HG02981 (cell line): ENCODE results near the gene MYO15B.

Experiments
- ATAC-seq: cut with Tn5 transposase; IDR thresholded peaks from one replicate; pipeline ENCODE4 v1.9.1; 2021; ENCODE audit warnings: mild to moderate bottlenecking, moderate library complexity; ENCODE audit not compliant: unreplicated experiment

Gene MYO15B

DNA sequence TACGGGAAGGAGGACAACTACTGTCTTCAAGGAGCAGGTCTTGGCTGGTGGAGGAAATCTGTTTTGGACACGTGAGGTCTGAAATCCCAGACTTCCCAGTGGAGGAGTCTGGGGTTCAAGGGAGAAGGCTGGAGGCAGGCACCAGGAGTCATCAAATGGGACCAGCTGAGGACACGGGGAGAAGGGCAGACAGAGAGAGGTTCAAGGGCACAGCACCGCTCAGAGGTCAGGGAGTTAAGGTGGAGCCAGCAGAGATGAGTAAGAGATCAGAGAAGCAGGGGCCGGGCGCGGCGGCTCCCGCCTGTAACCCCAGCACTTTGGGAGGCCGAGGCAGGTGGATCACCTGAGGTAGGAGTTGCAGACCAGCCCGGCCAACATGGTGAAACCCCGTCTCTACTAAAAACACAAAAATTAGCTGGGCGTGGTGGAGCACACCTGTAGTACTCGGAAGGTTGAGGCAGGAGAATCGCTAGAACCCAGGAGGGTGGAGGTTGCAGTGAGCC lies 35.2 kb downstream of the MYO15B start:
- no peak for ATAC-seq

GRCh38 chr17:75623386-75623785 lies 35.8 kb downstream of the MYO15B start:
- ATAC-seq, result no peak

DNA sequence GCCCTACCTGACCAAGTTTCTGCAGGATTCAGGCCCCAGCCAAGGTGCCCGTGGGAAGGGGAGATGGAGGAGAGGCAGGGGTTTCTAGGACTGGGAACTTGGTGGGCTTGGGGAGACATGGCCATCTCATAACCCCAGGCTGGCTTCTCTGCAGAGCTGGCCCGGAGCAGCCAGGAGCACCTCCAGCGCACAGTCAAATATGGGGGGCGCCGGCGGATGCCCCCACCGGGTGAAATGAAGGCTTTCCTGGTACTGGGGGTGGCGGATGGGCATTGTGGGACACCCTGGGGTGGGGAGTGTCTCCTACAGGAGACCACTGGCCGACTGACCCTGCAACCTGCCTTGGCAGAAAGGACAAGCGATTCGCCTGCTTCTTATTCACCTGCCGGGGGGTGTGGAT lies 36.4 kb downstream of the MYO15B start:
- ATAC-seq, result no peak

DNA sequence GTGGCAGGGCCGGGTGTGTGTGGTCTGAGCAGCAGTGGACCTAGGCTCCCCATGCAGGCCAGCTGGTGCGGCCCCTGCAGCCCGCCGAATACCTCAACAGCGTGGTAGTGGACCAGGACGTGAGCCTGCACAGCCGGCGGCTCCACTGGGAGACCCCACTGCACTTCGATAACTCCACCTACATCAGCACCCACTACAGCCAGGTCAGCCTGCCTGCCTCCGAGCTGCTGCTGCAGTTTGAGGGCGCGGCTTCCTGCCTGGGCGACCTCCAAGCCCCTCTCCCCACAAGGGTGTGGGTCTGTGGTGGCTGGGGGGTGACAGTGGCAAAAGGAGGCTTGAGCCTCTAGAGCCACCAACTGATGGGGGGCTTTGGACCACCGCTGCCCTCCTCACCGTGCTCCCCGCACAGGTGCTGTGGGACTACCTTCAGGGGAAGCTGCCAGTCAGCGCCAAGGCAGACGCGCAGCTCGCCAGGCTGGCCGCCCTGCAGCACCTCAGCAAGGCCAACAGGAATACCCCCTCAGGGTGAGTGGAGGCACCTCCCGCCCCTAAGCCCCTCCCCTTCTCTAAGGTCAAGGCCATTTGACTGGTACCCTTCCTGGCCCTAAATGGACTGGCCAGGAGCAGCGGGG lies 37.2 kb downstream of the MYO15B start:
- ATAC-seq, result no peak

DNA sequence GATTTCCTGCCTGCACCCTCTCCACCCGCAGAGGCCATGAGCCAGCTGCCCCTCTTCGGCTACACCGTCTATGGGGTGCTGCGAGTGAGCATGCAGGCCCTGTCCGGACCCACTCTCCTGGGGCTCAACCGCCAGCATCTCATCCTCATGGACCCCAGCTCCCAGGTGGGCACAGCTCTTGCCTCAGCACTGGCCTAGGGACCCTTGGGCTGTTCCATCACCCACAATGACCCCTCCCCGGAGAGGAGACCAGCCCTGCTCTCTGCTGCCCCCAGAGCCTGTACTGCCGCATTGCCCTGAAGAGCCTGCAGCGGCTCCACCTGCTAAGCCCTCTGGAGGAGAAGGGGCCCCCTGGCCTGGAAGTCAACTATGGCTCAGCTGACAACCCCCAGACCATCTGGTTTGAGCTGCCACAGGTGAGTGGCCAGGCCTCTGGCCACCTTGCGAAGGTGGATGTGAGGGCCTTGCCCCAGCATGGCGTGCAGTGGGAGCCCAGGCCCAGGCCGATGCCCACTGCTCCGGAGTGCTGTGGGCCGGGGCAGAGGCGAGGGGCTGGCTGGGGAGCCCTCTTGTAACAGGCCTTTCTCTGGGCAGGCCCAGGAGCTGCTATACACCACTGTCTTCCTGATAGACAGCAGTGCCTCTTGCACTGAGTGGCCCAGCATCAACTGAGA lies 38.4 kb downstream of the MYO15B start:
- no peak for ATAC-seq

DNA sequence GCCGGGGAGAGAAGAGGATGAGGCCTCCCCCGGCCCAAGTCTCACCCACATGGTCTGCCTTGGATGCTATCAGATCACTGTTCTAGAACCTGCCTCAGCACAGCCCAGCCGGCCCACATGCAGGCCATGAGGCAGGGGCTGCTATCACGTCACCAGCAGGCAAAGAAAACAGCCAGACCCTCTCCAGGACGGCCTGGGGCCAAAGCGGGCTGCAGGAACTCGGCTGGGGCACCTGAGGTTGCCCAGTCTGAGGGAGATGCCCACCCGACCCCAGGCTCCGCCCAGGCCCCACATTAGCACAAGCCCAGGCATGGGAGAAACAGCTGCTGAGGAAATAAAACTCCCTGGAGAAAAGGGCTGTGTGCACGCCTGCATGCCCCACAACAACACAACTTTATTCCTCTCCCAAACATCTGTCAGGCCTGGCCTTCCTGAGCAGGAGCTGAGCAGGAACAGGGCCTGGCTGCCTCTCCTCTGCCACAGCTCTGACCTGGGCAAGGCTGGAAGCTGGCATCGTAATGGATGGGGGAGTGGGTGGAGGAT lies 39.0 kb downstream of the MYO15B start:
- ATAC-seq, result no peak

DNA sequence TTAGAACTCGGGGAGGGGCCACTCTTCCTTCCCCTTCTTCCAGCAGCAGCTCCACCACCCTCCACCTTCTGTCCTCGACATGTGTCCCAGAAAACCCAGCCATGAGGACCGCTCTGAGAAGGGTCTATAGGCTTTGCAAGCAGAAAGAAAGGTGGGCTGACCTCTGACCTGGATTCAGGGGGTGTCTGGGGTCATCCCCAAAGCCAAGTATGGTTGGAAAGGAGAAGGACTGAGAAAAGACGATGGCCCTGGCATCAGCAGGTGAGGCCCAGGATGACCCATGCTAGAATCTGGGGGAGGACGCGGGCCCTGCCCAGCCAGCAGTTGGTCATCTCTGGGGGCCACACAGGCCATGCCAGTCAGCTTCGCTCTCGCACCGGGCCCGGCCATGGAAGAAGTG lies 39.5 kb downstream of the MYO15B start:
- ATAC-seq, result no peak

GRCh38 chr17:75628425-75628824 lies 40.8 kb downstream of the MYO15B start:
- no peak for ATAC-seq

- no peak for ATAC-seq
Observed at GRCh38 chr17:75629157-75629556, 41.6 kb downstream of the MYO15B start.

DNA sequence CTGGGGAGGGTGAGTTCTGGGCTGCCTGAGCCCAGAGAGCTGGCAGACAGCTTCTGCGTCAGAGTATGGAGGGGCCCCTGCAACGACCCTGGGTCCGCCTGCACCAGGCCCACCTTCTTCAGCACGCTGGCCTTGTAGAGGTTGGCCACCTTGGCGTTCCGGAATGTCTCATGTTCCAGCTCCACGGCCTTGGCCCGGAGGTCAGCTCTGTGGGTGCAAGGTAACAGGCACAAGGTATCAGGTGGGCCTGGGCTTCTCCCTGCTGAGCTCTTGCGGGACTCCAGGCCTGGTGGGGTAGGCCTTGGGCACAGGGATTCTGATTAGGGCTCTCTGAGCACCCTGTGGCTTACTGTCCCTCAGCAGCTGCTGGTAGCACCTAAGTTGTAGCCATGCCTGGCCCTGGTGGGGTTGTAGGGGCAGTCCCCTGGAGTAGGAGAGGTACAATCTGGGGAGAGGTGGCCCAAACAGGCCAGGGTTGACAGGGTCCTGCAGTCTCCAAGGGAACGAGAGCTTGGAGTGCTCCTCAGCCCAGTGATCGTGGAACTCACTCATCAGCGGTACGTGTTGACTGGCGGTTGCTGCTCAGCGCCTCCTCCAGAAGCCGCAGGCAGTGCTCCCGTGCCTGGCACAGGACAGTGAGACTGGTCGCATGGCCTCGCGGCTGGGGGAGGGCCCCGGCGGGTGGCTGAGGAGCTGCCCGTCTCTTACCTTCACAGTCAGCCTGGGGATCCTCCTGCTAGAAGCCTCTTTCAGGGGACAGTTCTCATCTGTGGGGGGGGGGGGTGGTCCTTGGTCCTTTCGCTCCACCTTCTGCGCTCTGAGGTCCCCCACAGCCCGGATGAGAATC lies 42.7 kb downstream of the MYO15B start:
- no peak for ATAC-seq

DNA sequence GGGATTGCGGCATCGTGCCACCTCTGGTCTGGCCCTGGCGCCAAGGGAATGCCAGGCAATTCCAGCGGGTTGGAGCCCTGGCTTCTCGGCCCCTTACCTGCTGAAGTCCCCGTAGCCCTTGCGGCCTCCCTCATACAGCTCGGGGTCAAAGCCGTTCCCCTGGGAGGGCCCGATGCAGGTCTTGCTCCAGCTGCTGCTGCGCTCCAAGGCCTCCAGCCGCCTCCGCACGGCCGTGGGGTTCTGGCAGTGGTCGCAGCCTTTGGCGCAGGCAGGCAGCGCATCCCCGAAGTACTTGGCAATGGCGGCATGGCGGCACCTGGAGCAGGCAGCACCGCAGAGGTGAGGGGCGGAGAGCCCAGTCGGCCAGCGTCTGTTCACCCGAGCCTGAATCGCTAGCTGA lies 43.8 kb downstream of the MYO15B start:
- ATAC-seq, result no peak

DNA sequence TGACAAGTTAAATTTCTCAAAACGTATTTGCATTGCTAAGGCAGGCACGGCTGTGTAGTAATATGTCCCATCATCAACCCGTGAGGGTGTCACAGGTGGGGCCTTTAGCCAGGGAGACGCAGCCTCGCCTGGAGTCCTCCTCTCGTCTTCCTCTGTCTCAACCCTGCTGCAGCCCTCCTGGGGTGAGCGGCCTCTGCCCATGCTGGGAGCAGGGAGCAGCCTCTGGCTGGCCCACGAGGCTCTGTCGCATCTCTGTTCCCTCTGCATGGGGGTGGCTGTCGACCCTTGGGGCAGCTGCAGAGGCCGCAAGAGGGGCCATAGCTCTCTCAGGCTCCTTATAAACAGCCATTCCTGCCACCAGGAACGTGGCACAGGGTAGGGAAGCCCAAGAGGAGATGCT lies 44.8 kb downstream of the MYO15B start:
- ATAC-seq, result no peak

- ATAC-seq, result no peak
Observed at GRCh38 chr17:75632863-75633485, 45.4 kb downstream of the MYO15B start, which contains the start of gene SMIM5. SMIM5 (plus strand) TSS chr17:75633434; CDS start chr17:75640202, 6,768 bp downstream.

DNA sequence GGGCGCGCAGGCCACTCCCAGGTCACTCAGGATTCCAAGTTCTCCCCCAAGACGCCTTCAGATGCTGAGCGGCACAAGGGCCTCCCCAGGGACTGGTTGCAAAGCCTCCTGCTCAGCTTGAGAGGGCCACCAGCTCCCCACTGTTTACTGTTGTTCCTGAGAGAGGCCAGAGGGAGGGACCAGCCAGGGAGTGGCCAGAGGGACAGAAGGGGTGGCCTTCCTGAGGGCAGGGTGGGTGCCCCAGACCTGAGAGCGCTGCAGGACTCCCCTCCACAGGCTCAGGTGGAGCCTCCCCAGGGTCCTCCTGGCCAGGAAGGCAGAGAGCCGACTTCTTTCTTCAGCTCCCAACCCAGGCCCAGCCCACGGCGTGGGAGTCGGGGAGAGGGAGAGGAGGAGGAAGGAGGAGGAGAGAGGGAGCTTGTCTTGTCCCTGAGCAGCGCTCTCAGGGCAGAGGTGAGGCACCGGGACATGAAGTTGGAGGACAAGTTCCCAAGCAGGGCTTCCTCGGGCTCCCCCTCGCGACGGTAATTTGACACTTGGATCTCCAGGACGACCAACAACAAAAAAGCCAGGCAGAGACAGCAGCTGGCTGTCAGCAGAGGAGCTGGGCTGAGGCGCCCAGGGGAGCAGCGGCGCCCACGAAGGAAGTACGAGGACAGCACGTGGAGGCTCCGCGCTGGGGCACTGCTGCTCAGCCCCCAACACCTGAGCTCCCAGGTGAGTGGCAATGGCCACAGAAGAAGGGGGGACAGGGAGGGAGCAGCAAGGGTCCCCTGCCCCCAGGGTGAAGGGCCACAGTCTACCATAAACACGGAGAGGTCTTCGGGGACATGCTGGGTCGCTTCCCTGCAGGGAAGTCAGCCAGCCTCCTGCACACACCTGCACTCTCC lies 46.1 kb downstream of the MYO15B start:
- no peak for ATAC-seq

DNA sequence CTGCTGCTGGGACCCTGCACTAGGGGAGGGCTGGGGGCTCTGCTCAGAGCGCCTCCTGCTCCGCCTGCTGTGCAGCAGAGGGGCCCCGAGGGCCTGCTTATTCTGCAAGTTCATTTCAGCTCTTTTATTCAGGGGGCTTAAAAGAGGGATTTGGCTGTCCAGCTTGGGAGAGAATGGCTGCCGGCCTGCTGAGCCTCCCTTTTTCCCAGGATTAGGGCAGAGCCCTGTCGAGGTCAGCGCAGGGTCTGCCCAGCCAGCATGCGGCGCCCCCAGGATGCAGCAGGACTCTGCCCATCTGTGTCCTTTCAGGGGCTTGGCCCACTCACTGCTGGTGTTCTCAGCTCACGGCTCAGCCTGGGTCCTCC lies 46.8 kb downstream of the MYO15B start:
- no peak for ATAC-seq

- ATAC-seq, result no peak
Observed at GRCh38 chr17:75634754-75635609, 47.4 kb downstream of the MYO15B start.

GRCh38 chr17:75635610-75636202 lies 48.1 kb downstream of the MYO15B start:
- no peak for ATAC-seq

DNA sequence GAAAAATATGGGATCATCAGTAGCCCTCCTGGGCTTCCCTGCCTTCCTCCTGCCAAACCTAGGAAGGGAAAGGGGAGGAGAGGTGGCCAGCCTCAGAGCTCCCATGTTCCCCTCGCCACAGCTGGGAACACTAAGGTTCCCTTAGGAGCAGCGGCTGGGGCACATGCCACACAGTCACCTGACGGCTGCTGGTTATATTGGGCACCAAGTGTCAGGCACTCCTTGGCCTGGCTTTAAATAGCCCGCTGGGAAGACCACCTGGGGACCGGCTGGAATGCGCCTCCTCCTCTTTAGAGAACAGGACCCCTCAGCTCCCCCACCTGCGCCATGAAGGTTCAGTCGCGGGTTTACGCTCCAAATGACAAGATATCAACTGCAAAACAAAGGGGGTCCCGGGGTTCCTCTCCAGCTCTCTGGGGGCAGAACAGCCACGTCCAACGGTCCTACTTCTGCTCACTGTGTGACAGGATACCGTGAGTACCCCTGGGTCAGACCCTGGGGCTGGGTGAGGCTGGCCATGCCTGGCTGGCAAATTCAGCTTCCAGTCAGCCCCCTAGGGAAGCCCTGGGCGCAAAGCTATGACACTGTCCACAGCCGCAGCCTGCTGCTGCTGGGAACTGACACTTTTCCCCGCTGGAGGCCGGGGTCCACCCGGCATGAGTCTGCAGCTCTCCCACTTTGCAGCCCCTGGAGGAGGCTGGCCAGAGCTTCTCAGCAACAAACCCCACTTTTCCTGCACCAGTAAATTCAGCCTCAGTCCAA lies 49.0 kb downstream of the MYO15B start:
- no peak for ATAC-seq
